ENCODE results near the gene AMBRA1. TPM values are rescaled to one million over a fixed set of nuclear protein-coding genes. Genes with fewer than 3 reads are reported as not detected.
A peak's percentile ranks its signal among the peaks of the same experiment; 100 is the strongest.

The AMBRA1 gene
- total RNA-seq, 4 donors from 2014 or later: 20.2 to 31.3 (median 25.9) TPM

GRCh38 chr11:46534711-46535110 lies 59.1 kb downstream of the AMBRA1 start:
- intact Hi-C loops (cut with DNase I): loop anchor here (5.0 kb wide), 1 partner anchor 147 kb away; no protein-coding TSS in a partner anchor
- Histone ChIP-seq H3K4me3 (no peak overlapping the region), H3K27ac (no peak overlapping the region), H3K27me3 (no peaks in the 10 kb centered on the region), H3K36me3 (peaks cover 0 to 9% (median 0%) of the 10 kb centered on the region in 3 donors), H3K4me1 (peaks cover 0 to 14% (median 0%) of the 10 kb centered on the region in 3 donors), H3K9me3 (no peaks in the 10 kb centered on the region)
- 83 to 84% methylated on average over 5 of the region's 5 CpGs for WGBS, 2 donors
- DNase-seq: no peak
- TF ChIP-seq CTCF (IDR thresholded peaks at IDR 0.05) (no peak), POLR2A (IDR thresholded peaks at IDR 0.05) (no peak)

- H3K4me3 ChIP-seq: no peak overlapping the region
- no peaks in the 10 kb centered on the region for H3K27me3 ChIP-seq
- DNase-seq: no peak
- no peaks in the 10 kb centered on the region for H3K36me3 ChIP-seq
- H3K27ac ChIP-seq: no peak overlapping the region
- intact Hi-C loops (cut with DNase I): loop anchor here (5.0 kb wide), 1 partner anchor 146 kb away; no protein-coding TSS in a partner anchor
- no peaks in the 10 kb centered on the region for H3K9me3 ChIP-seq
- TF ChIP-seq CTCF (IDR thresholded peaks at IDR 0.05) (no peak), POLR2A (IDR thresholded peaks at IDR 0.05) (no peak)
- H3K4me1 ChIP-seq: peaks cover 0 to 24% (median 0%) of the 10 kb centered on the region in 3 donors
- WGBS, 2 donors: 83 to 89% methylated on average over 9 of the region's 9 CpGs
Measured at GRCh38 chr11:46533396-46534100, 60.3 kb downstream of the AMBRA1 start.

- Histone ChIP-seq H3K36me3 (no peaks in the 10 kb centered on the region), H3K27me3 (no peaks in the 10 kb centered on the region), H3K27ac (no peak overlapping the region), H3K4me3 (no peak overlapping the region), H3K4me1 (peaks cover 0 to 24% (median 0%) of the 10 kb centered on the region in 3 donors), H3K9me3 (no peaks in the 10 kb centered on the region)
- no peak for TF ChIP-seq CTCF (IDR thresholded peaks at IDR 0.05)
- no peak for TF ChIP-seq POLR2A (IDR thresholded peaks at IDR 0.05)
- intact Hi-C loops (cut with DNase I): loop anchor here (5.0 kb wide), 1 partner anchor 143 kb away; no protein-coding TSS in a partner anchor
- 87 to 91% methylated on average over 5 to 6 of the region's 6 CpGs for WGBS, 2 donors
- DNase-seq: no peak
Measured at GRCh38 chr11:46529928-46530574, 63.8 kb downstream of the AMBRA1 start.

- Histone ChIP-seq H3K36me3 (no peaks in the 10 kb centered on the region), H3K4me1 (peaks cover 0 to 18% (median 0%) of the 10 kb centered on the region in 3 donors), H3K4me3 (no peak overlapping the region), H3K27ac (no peak overlapping the region), H3K9me3 (no peaks in the 10 kb centered on the region), H3K27me3 (no peaks in the 10 kb centered on the region)
- DNase-seq: peak; percentile 7
- WGBS, 2 donors: 43 to 62% methylated on average over 4 of the region's 4 CpGs
- intact Hi-C loops (cut with DNase I): no loop called here
- TF ChIP-seq POLR2A (IDR thresholded peaks at IDR 0.05): no peak
- peak; percentile 80 to 92 (median 88) for TF ChIP-seq CTCF (IDR thresholded peaks at IDR 0.05)
Measured at GRCh38 chr11:46529095-46529905, 64.5 kb downstream of the AMBRA1 start.
